Adipocyte (in vitro differentiated cells): ENCODE measurements around the gene CYB561D2.

Experiments used
- DNase-seq: peaks from one replicate; pipeline ENCODE4 v3.0.0-alpha.2; 2015; ENCODE audit warnings: low read depth
- H3K27me3 ChIP-seq: replicated peaks from 2 replicates; pipeline ENCODE4 v1.7.0; 2013; ENCODE audit warnings: mild to moderate bottlenecking, low read length, moderate library complexity; ENCODE audit not compliant: control insufficient read depth, insufficient read depth
- H3K36me3 ChIP-seq: 2 replicates; pipeline ENCODE4 v1.7.0; 2013; ENCODE audit warnings: low read length, mild to moderate bottlenecking, moderate library complexity; ENCODE audit not compliant: control insufficient read depth, insufficient read depth, severe bottlenecking
- H3K4me1 ChIP-seq: 2 replicates; pipeline ENCODE4 v1.7.0; 2013; ENCODE audit warnings: mild to moderate bottlenecking, low read length, moderate library complexity; ENCODE audit not compliant: control insufficient read depth, insufficient read depth
- H3K4me3 ChIP-seq: 2 replicates; pipeline ENCODE4 v1.7.0; 2013; ENCODE audit warnings: mild to moderate bottlenecking, low read length, moderate library complexity
- H3K9ac ChIP-seq: 2 replicates; pipeline ENCODE4 v1.7.0; 2013; ENCODE audit warnings: mild to moderate bottlenecking, low read length, moderate library complexity
- H3K9me3 ChIP-seq: 2 replicates; pipeline ENCODE4 v1.7.0; 2013; ENCODE audit warnings: mild to moderate bottlenecking, low read length, moderate library complexity; ENCODE audit not compliant: control insufficient read depth

Gene CYB561D2

GRCh38 chr3:50325113-50325480 lies 25.6 kb upstream of the CYB561D2 start:
- Histone ChIP-seq H3K9me3 (no peaks in the 10 kb centered on the region), H3K36me3 (peaks cover 20% of the 10 kb centered on the region), H3K27me3 (no peaks in the 10 kb centered on the region), H3K4me3 (no peak overlapping the region), H3K9ac (no peak overlapping the region), H3K4me1 (peaks cover 27% of the 10 kb centered on the region)
- DNase-seq, result no peak

- H3K9ac ChIP-seq, result no peak overlapping the region
- no peaks in the 10 kb centered on the region for H3K9me3 ChIP-seq
- H3K4me1 ChIP-seq, result peaks cover 22% of the 10 kb centered on the region
- no peak for DNase-seq
- peaks cover 25% of the 10 kb centered on the region for H3K36me3 ChIP-seq
- no peaks in the 10 kb centered on the region for H3K27me3 ChIP-seq
- no peak overlapping the region for H3K4me3 ChIP-seq
Observed at GRCh38 chr3:50325497-50326181, 25.0 kb upstream of the CYB561D2 start.

DNA sequence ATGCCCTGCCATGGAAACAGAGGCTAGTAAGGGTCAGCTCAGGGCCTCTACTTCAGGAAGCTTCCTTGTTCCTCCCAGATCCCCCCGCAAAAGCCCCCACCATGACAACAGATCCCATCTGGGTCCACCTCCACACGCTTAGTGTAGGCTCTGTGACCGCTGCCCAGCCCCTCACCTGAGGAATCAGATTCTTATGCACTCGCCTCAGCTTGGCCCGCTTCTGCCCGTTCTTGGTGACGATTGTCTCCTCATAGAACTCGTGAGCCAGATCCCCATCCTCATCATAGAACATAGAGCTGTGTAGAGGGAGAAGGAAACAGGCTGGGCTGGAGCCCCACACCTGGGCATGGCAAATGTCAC lies 24.5 kb upstream of the CYB561D2 start:
- Histone ChIP-seq H3K27me3 (no peaks in the 10 kb centered on the region), H3K4me3 (no peak overlapping the region), H3K9me3 (no peaks in the 10 kb centered on the region), H3K4me1 (peaks cover 22% of the 10 kb centered on the region), H3K9ac (no peak overlapping the region), H3K36me3 (peaks cover 30% of the 10 kb centered on the region)
- DNase-seq, result no peak

DNA sequence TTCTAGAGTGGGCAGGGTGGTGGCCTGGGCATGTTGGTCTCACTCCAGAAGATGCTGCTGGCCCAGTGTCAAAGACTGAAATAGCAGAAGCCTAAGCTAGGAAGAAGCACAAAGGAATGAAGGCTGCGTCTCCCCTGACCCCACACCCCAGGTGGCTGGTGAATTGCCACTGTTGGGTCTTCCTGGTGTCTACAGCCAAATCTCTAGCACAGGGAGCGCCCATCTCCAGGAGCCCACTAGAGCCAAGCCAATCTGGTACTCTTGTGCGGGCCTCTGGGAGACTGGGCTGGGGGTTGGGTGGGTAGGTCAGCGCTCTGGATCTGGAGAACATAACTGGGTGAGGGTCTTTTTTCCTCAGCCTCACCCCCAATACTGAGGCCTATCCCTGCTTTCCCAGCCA lies 23.5 kb upstream of the CYB561D2 start:
- H3K36me3 ChIP-seq, result peaks cover 40% of the 10 kb centered on the region
- H3K9ac ChIP-seq, result peak overlapping the region; percentile 96
- no peaks in the 10 kb centered on the region for H3K9me3 ChIP-seq

GRCh38 chr3:50327943-50328691 lies 22.5 kb upstream of the CYB561D2 start, which contains the start of gene TUSC2:
Gene TUSC2 (minus strand): TSS chr3:50328223. CDS start chr3:50328099, 124 bp downstream.
- peaks cover 42% of the 10 kb centered on the region for H3K36me3 ChIP-seq
- peak; percentile 99 for DNase-seq
- peak within 1 kb of the TSS; percentile 96 for H3K9ac ChIP-seq
- peaks cover 16% of the 10 kb centered on the region for H3K4me1 ChIP-seq
- H3K4me3 ChIP-seq, result peak within 1 kb of the TSS; percentile 94
- H3K9me3 ChIP-seq, result no peaks in the 10 kb centered on the region
- H3K27me3 ChIP-seq, result no peaks in the 10 kb centered on the region

More for the DNA sequence above, 23.5 kb upstream of the CYB561D2 start:
- Histone ChIP-seq H3K4me1 (peaks cover 18% of the 10 kb centered on the region), H3K4me3 (peak overlapping the region; percentile 94), H3K27me3 (no peaks in the 10 kb centered on the region)
- DNase-seq, result no peak

GRCh38 chr3:50330330-50330729 lies 20.3 kb upstream of the CYB561D2 start:
- Histone ChIP-seq H3K4me3 (no peak overlapping the region), H3K4me1 (peaks cover 34% of the 10 kb centered on the region), H3K9ac (no peak overlapping the region), H3K9me3 (no peaks in the 10 kb centered on the region), H3K36me3 (peaks cover 42% of the 10 kb centered on the region), H3K27me3 (no peaks in the 10 kb centered on the region)
- DNase-seq, result no peak

DNA sequence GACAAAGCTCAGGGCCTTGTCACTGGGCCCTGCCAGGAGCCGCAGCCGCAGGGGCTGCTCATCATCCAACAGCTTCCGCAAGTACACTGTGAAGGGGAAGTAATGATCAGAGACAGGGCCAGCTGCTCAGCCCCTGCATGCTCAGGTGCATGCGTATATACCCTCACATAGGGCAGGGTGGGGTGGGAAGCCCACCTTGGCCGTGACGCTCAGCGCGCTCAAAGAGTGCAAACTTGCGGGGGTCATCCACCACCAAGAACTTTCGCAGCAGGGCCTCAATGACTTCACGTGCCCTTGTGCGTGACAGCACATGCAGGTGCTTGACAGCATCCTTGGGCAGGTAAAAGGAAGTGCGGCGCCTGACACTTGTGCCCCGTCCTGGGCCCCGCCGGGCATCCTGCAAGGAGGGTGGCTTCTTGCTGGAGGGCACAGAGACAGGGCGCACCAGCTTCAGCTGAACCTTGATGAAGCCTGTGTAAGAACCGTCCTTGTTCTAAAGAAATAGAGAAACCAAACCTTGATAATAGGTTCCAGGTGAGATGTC lies 19.2 kb upstream of the CYB561D2 start:
- no peak for DNase-seq
- Histone ChIP-seq H3K4me3 (no peak overlapping the region), H3K9ac (no peak overlapping the region), H3K36me3 (peaks cover 32% of the 10 kb centered on the region), H3K27me3 (no peaks in the 10 kb centered on the region), H3K9me3 (no peaks in the 10 kb centered on the region), H3K4me1 (peaks cover 45% of the 10 kb centered on the region)

DNA sequence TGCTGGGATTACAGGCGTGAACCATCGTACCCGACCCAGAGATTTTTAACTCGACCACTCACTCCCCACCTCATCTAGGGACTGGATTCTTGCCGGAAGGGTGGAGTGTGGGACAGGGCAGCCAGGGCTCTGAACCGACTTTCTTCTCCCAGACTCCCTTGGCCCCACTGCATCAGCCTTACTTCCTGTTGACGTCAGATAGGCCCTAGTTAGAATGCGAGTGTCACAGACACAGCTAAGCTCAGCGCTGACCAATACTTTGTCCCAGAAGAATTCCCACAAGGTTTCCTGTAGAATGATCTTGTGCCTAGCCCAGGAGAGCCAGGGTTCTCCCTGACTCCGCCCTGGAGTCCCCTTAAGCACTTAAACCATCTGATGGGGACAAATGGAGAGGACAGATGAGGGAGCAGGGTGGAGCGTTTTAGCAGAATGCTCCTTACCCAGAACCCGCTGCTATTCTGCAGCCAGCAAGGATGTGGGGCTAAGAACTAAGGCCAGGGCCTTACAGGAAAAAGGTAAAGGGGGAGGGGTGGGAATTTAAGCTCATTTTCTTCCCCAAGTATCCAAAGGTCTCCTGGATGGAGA lies 16.8 kb upstream of the CYB561D2 start:
- H3K9me3 ChIP-seq, result no peaks in the 10 kb centered on the region
- no peak for DNase-seq

DNA sequence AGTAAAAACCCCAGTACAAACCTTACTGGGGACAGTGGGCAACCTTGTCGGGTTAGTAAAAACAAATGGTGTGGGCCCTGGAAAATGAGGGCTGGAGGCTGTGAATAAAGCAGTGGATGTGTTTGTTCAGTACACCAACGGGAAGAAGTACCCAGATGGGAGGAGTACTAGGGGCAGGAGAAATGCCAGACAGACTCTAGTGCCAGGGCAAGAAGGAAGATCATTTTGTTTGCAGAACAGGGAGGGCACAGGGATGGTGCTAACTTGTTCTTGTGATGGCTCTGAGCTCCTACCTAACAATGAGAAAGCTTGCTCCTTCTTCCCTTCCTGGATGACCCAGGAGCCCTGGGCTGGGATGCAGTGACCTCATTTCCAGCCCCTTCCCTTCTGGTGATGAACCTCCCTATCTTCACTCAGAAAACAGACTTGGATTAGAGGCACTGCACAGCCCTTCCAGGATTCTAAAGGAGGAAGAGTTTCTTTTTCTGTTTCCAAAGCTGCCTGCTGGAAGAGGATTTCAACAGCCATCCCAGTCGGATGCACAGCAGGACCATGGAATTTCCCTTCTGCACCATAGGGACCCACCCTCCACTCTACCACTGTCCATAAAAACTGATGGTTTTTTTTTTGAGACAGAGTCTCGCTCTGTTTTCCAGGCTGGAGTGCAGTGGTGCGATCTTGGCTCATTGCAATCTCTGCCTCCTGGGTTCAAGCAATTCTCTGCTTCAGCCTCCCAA lies 16.2 kb upstream of the CYB561D2 start:
- Histone ChIP-seq H3K27me3 (no peaks in the 10 kb centered on the region), H3K4me3 (peak overlapping the region; percentile 35), H3K36me3 (peaks cover 28% of the 10 kb centered on the region), H3K9me3 (no peaks in the 10 kb centered on the region), H3K4me1 (peaks cover 46% of the 10 kb centered on the region), H3K9ac (peak overlapping the region; percentile 50)
- no peak for DNase-seq

More for the DNA sequence above, 16.8 kb upstream of the CYB561D2 start:
- Histone ChIP-seq H3K4me1 (peaks cover 41% of the 10 kb centered on the region), H3K9ac (peak overlapping the region; percentile 50), H3K4me3 (peak overlapping the region; percentile 35), H3K27me3 (no peaks in the 10 kb centered on the region), H3K36me3 (peaks cover 31% of the 10 kb centered on the region)

DNA sequence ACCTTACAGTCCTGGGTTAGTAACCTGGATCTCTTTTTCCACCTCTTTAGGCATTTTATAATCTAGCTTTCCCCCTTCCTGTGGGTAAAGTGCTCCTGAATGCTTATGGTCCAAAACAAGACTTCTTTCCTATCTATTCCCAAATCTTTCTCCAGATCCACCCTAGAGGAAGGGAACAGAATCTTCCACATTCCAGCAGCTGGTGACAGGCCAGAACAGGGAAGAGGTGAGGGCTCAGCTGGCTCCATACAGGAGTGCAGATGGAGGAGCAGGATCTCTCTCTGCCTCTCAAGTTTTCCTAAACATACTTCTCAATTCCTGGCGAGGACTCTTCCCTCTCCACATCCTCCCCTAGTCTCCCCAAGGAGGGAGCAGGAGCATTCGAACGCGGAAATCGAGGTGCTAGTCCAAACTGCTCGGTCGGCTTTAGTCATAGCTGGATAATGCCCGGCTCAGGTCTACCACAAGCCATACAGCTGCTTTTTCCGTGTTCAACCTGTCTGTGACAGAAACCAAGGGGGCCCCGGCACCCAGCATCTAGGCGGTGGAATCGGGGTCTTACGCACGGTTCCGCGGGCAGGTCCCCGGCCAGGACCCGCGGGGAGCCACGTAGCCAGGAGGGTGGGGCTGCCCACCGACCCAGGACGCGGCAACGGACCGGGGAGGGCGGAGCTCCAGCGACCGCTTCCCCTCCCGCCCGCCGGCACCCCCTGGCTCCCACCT lies 14.0 kb upstream of the CYB561D2 start:
- peak; percentile 53 for DNase-seq
- Histone ChIP-seq H3K4me1 (peaks cover 61% of the 10 kb centered on the region), H3K27me3 (no peaks in the 10 kb centered on the region), H3K36me3 (peaks cover 7% of the 10 kb centered on the region), H3K9ac (peak overlapping the region; percentile 89), H3K9me3 (no peaks in the 10 kb centered on the region), H3K4me3 (peak overlapping the region; percentile 87)
